Esophagus (tissue), 2 donors: ENCODE measurements around the gene NOVA2. TPM values are rescaled to one million over a fixed set of nuclear protein-coding genes. Genes with fewer than 3 reads are reported as not detected.

Experiments
- H3K27ac ChIP-seq, 2 donors: one replicate each; pipeline ENCODE4 v1.5.1; 2013; ENCODE audit warnings: low read depth in 2 of 2, mild to moderate bottlenecking in 2 of 2, inconsistent platforms in 1 of 2, low read length in 1 of 2, moderate library complexity in 1 of 2
- H3K27me3 ChIP-seq, 2 donors: one replicate each; pipeline ENCODE4 v1.6.1; 2013; ENCODE audit warnings: low read length in 2 of 2, control low read depth in 1 of 2, mild to moderate bottlenecking in 1 of 2; ENCODE audit not compliant: insufficient read depth in 2 of 2, control insufficient read depth in 1 of 2
- H3K36me3 ChIP-seq, 2 donors: one replicate each; pipeline ENCODE4 v1.6.1; 2013; ENCODE audit warnings: low read length in 1 of 2; ENCODE audit not compliant: control insufficient read depth in 2 of 2, insufficient read depth in 2 of 2
- H3K4me1 ChIP-seq, 2 donors: one replicate each; pipeline ENCODE4 v1.6.1; 2013; ENCODE audit warnings: low read length in 1 of 2; ENCODE audit not compliant: control insufficient read depth in 2 of 2, insufficient read depth in 2 of 2
- H3K4me3 ChIP-seq, 2 donors: one replicate each; pipeline ENCODE4 v1.5.1; 2013; ENCODE audit warnings: low read length in 2 of 2, mild to moderate bottlenecking in 2 of 2, low read depth in 1 of 2, moderate library complexity in 1 of 2
- H3K9me3 ChIP-seq, 2 donors: one replicate each; pipeline ENCODE4 v1.6.1; 2013; ENCODE audit warnings: mild to moderate bottlenecking in 2 of 2, low read depth in 1 of 2, low read length in 1 of 2, moderate library complexity in 1 of 2; ENCODE audit not compliant: control insufficient read depth in 2 of 2, insufficient read depth in 1 of 2
- WGBS, 2 donors: extraction: QIAGEN DNeasy Blood & Tissue Kit; methylation state at CpG; one replicate each; pipeline ENCODE4 v1.1.7; 2013; 5-methylcytosine and 5-hydroxymethylcytosine counted together
- polyA plus RNA-seq, 2 donors: library from polyadenylated mRNA; stranded (reverse); fragments of 200-250 nt; gene quantifications; one replicate each; pipeline ENCODE4 v1.2.3, GENCODE V29; 2013
- donor health status: healthy with polysubstance abuse.
- donor health status: Bipolar disorder and iron deficiency.

The NOVA2 gene
- 1 to 10 TPM in 1 of 2 donors, under 1 TPM in 1; 0.31 to 1.0 TPM for polyA plus RNA-seq

GRCh38 chr19:45973553-45974338, at the start of gene NOVA2:
Gene NOVA2 (minus strand): TSS chr19:45973865. CDS start chr19:45973351, 514 bp downstream.
- H3K27ac ChIP-seq = no peak within 1 kb of the TSS
- WGBS, 2 donors = 7 to 13% methylated on average over 18 to 55 of the region's 58 CpGs

DNA sequence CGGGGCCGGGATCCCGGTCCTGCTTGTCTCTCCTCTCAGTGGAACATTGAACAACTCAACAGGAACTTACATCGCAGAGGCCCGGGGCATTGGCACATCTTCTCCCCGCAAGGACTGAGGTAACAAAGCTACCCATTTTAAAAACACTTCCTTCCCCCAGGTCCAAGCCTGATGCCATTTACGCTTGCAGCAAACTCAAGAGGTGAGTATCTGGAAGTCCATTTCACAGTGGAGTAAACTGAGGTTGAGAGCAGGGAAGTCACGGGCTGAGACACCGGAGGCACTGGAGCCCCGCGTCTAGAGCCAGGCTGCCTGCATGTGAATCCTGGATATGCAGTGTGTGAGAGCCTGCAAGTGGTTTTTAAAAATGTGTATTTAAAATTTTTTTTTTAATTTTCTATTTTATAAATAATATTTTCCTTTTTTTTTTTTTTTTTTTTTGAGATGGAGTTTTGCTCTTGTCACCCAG, 49.7 kb upstream of the NOVA2 start:
- WGBS, 2 donors = 56 to 59% methylated on average over 11 of the region's 11 CpGs
- Histone ChIP-seq H3K36me3 (no peaks in the 10 kb centered on the region), H3K27ac (no peak overlapping the region), H3K4me1 (peaks cover 0 to 7% of the 10 kb centered on the region in 2 donors), H3K9me3 (no peaks in the 10 kb centered on the region), H3K27me3 (no peaks in the 10 kb centered on the region), H3K4me3 (no peak overlapping the region)

More at GRCh38 chr19:45973553-45974338, at the start of gene NOVA2:
- Histone ChIP-seq H3K9me3 (peaks cover 0 to 4% of the 10 kb centered on the region in 2 donors), H3K27me3 (peaks cover 0 to 13% of the 10 kb centered on the region in 2 donors), H3K4me1 (peaks cover 0 to 2% of the 10 kb centered on the region in 2 donors), H3K36me3 (no peaks in the 10 kb centered on the region), H3K4me3 (peak within 1 kb of the TSS; percentile 12 to 26)

DNA sequence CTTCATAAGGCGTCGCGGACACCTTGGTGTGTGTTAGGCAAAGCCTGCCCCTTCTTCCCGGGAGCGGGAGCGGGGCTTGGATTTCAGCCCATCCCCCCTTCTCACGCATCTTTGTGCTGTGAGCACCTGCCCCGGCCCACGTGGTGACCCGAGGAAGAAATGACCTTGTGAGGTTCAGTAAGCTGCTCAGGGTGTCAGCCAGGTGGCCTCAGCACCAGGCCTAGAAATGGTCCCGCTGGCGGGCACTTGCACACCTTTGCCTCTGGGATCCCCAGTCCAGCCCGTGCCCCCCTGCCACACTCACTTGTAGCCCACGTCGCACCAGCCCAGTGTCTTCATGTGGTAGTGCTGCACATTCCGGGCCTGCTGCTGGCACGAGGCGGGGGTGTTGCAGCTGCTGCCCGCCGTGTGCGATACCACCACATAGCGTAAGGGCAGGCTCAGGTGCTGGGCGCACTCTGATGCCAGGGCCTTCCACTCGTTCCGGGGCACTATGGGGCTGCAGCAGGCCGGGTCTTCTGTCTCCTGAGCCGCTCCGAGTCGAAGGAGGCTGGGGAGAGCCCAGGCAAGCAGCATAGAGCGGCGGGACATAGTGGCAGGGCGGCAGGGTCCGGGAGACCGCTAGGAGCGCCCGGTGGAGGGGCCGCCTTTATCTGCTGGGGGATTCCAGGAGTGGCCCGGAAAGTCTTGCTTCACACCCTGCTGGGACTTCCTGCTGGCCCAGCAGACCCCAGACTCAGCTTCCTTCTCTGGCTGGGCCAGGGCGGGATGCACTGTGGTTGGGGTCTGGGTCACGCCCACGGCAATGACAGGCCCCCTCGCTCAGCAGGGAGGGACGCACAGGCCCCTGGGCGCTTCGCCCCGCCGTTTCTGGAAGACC, 49.0 kb upstream of the NOVA2 start, which contains the start of gene PGLYRP1:
Gene PGLYRP1 (minus strand): TSS at position 623 of the 880 bp plus-strand sequence. CDS start 32 bp downstream, at position 591.
- Histone ChIP-seq H3K36me3 (no peaks in the 10 kb centered on the region), H3K4me1 (peaks cover 0 to 7% of the 10 kb centered on the region in 2 donors), H3K27me3 (no peaks in the 10 kb centered on the region), H3K9me3 (no peaks in the 10 kb centered on the region), H3K4me3 (no peak within 1 kb of the TSS), H3K27ac (no peak within 1 kb of the TSS)
- WGBS, 2 donors = 33 to 39% methylated on average over 46 to 47 of the region's 47 CpGs

DNA sequence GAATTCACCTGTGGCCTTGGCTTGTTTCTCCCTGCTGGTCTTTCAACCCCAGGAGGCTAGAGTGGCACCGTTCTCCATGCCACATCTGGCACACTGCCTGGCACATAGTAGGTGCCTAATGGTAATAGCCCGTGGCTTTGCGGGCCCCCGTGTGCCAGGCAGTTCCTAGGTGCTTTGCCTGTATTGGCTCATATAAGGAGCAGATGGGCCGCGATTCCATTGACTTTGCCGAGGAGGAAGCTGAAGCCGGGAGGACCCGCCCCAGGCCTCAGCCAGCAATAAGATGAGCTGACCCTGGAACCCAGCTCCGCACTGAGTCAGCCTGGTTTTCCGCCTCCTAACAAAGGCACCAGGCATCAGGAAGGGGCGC, 48.4 kb upstream of the NOVA2 start:
- Histone ChIP-seq H3K27me3 (no peaks in the 10 kb centered on the region), H3K36me3 (no peaks in the 10 kb centered on the region), H3K27ac (no peak overlapping the region), H3K4me3 (no peak overlapping the region), H3K4me1 (peaks cover 0 to 7% of the 10 kb centered on the region in 2 donors), H3K9me3 (no peaks in the 10 kb centered on the region)
- 37 to 42% methylated on average over 12 of the region's 12 CpGs for WGBS, 2 donors

DNA sequence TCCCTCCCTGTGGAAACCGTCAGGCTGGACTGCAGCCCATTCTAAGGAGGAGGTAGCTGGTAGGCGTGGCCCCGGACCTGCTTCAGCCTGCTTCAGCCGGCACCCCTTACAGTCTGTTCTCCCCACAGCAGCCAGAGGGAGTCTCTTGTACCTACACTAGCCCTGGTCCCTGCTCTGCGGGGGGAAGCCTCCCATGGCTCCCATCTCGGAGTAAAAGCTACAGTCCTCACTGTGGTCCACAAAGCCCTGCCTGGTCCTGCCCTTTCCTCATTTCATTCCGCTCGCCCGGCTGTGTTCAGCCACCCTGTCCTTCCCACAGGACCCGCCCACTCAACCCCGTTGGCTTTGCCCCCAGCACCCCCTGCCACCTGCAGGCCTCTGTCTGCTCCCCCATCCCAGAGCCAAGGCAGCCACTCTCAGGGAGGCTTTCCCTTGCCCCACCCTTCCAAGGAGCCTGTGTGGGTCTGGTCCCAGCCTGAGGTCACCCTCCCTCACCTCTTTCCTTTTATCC, 47.9 kb upstream of the NOVA2 start:
- Histone ChIP-seq H3K4me3 (no peak overlapping the region), H3K4me1 (peaks cover 0 to 7% of the 10 kb centered on the region in 2 donors), H3K27me3 (no peaks in the 10 kb centered on the region), H3K27ac (no peak overlapping the region), H3K9me3 (no peaks in the 10 kb centered on the region), H3K36me3 (no peaks in the 10 kb centered on the region)
- 41% methylated on average over 11 of the region's 11 CpGs for WGBS, 2 donors

DNA sequence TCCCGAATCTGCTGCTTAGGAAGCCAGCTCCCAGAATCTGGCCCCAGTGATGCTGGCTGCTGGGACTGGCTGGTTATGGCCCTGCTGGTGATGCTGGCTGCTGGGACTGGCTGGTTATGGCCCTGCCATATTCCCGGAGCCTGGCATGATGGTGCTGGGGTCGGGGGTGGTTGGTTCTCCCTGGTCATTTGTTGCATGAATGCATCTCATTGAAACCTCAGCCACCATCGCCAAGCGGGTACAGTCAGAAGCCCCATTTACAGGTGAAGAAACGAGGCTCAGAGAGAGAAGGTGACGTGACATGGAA, 47.1 kb upstream of the NOVA2 start:
- Histone ChIP-seq H3K27me3 (no peaks in the 10 kb centered on the region), H3K9me3 (no peaks in the 10 kb centered on the region), H3K4me3 (no peak overlapping the region), H3K27ac (peak overlapping the region in 1 of 2 donors; percentile 16), H3K4me1 (peaks cover 6 to 9% of the 10 kb centered on the region in 2 donors), H3K36me3 (no peaks in the 10 kb centered on the region)
- 74 to 76% methylated on average over 7 of the region's 7 CpGs for WGBS, 2 donors

DNA sequence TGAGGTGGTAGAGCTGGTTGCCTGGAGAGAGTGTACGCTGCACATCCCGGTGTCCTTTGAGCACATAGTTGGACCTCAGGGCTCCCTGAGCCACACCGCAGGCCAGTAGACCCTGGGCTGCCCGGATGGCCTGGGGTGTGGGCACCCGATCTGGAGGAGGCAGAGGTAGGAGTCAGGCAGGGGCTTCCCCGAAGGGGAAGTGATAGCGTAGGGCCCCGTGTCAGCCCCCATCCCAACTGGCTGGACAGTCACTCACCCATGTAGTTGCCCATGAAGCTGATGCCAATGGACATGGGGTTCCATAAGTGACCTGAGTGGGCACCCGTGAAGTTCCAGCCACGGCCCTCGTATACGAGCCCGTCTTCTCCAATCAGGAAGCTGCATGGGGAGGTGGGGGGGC, 45.6 kb upstream of the NOVA2 start:
- no peak overlapping the region for H3K4me3 ChIP-seq
- no peaks in the 10 kb centered on the region for H3K36me3 ChIP-seq
- no peak overlapping the region for H3K27ac ChIP-seq
- no peaks in the 10 kb centered on the region for H3K27me3 ChIP-seq
- H3K9me3 ChIP-seq = no peaks in the 10 kb centered on the region
- WGBS, 2 donors = 91 to 93% methylated on average over 13 of the region's 13 CpGs
- peaks cover 13 to 16% of the 10 kb centered on the region in 2 donors for H3K4me1 ChIP-seq

GRCh38 chr19:46018729-46019251, 45.1 kb upstream of the NOVA2 start:
- 95 to 96% methylated on average over 10 of the region's 10 CpGs for WGBS, 2 donors
- no peaks in the 10 kb centered on the region for H3K27me3 ChIP-seq
- H3K4me3 ChIP-seq = no peak overlapping the region
- peaks cover 13 to 16% of the 10 kb centered on the region in 2 donors for H3K4me1 ChIP-seq
- no peaks in the 10 kb centered on the region for H3K36me3 ChIP-seq
- no peak overlapping the region for H3K27ac ChIP-seq
- H3K9me3 ChIP-seq = no peaks in the 10 kb centered on the region
